Uterus (tissue), 2 donors: Measurements from ENCODE around the gene DYNC2H1.

Source experiments
- POLR2A ChIP-seq, 2 donors: fragments of 450-650 bp; IDR thresholded peaks; one replicate each; pipeline ENCODE4 v1.6.1; 2016; ENCODE audit warnings: antibody characterized with exemption in 2 of 2, mild to moderate bottlenecking in 1 of 2, moderate library complexity in 1 of 2
- TF ChIP-seq, protein P1 (sequence below), 4 experiments: fragments of 200-600 bp in 2 of 4; fragments of 450-650 bp in 2 of 4; sonication (generic) in 2 of 4; IDR thresholded peaks; one replicate each; pipeline ENCODE4 v1.5.1; 2016 to 2019; ENCODE audit warnings: antibody characterized with exemption in 4 of 4, mild to moderate bottlenecking in 2 of 4, moderate library complexity in 1 of 4

DNA sequence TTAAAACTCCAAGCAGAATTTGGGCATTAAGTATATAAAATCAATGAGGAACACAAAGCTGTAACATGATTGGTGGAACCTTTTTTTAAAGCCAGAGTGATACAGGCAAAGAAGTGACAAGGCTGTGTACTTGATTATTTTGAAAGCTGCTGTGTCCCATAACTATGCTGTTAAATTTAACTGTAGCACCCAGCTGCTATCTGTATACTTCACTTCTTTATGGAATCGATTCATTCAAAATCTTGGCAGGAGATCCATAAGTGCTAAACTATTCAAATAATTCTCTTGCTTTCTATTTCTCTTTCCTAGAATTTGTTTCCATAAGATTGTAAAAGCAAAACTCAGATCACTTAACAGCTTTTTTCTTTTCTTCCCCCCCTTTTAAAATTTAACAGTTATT is 231.7 kb downstream of the DYNC2H1 start:
- TF ChIP-seq, protein P1, sequence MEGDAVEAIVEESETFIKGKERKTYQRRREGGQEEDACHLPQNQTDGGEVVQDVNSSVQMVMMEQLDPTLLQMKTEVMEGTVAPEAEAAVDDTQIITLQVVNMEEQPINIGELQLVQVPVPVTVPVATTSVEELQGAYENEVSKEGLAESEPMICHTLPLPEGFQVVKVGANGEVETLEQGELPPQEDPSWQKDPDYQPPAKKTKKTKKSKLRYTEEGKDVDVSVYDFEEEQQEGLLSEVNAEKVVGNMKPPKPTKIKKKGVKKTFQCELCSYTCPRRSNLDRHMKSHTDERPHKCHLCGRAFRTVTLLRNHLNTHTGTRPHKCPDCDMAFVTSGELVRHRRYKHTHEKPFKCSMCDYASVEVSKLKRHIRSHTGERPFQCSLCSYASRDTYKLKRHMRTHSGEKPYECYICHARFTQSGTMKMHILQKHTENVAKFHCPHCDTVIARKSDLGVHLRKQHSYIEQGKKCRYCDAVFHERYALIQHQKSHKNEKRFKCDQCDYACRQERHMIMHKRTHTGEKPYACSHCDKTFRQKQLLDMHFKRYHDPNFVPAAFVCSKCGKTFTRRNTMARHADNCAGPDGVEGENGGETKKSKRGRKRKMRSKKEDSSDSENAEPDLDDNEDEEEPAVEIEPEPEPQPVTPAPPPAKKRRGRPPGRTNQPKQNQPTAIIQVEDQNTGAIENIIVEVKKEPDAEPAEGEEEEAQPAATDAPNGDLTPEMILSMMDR (IDR thresholded peaks at IDR 0.05) = no peak
- no peak for TF ChIP-seq POLR2A (IDR thresholded peaks at IDR 0.05)
